H54 (cell line): ENCODE results near the gene EMP1.

Source experiments
- DNase-seq: peaks from one replicate; pipeline ENCODE4 v3.0.0; 2011; ENCODE audit warnings: low spot score, mixed read lengths; ENCODE audit not compliant: insufficient read length
- FAIRE-seq: peaks from 3 replicates; lab custom pipeline; 2011; peaks lifted over from hg19 to GRCh38; lab: Jason Lieb, UNC
- POLR2A ChIP-seq: IDR thresholded peaks from 2 replicates; pipeline ENCODE4 v1.6.1; 2011; ENCODE audit warnings: low read depth, mild to moderate bottlenecking, low read length

EMP1 gene

GRCh38 chr12:13210236-13211190 lies 14.0 kb downstream of the EMP1 start:
- FAIRE-seq (no peak), DNase-seq (no peak)
- TF ChIP-seq POLR2A = no peak

GRCh38 chr12:13211191-13211858 lies 14.8 kb downstream of the EMP1 start:
- no peak for TF ChIP-seq POLR2A
- FAIRE-seq (no peak), DNase-seq (no peak)

- peak; percentile 23 for FAIRE-seq
- no peak for TF ChIP-seq POLR2A
- DNase-seq = no peak
Measured at GRCh38 chr12:13211859-13212664, 15.5 kb downstream of the EMP1 start.

GRCh38 chr12:13215056-13215455 lies 18.5 kb downstream of the EMP1 start:
- no peak for FAIRE-seq
- TF ChIP-seq POLR2A = no peak
- DNase-seq = no peak

- DNase-seq (no peak), FAIRE-seq (no peak)
- TF ChIP-seq POLR2A = no peak
Measured at GRCh38 chr12:13218641-13219040, 22.1 kb downstream of the EMP1 start.

GRCh38 chr12:13219320-13219719 lies 22.8 kb downstream of the EMP1 start:
- DNase-seq (no peak), FAIRE-seq (no peak)
- TF ChIP-seq POLR2A = no peak

- FAIRE-seq = no peak
- no peak for DNase-seq
- TF ChIP-seq POLR2A = no peak
Measured at GRCh38 chr12:13220838-13221237, 24.3 kb downstream of the EMP1 start.

GRCh38 chr12:13222076-13222475 lies 25.6 kb downstream of the EMP1 start:
- FAIRE-seq = peak; percentile 66
- TF ChIP-seq POLR2A = no peak
- no peak for DNase-seq

GRCh38 chr12:13223179-13223804 lies 26.8 kb downstream of the EMP1 start:
- DNase-seq (no peak), FAIRE-seq (no peak)
- no peak for TF ChIP-seq POLR2A

GRCh38 chr12:13223941-13224340 lies 27.4 kb downstream of the EMP1 start:
- no peak for TF ChIP-seq POLR2A
- FAIRE-seq (no peak), DNase-seq (no peak)

GRCh38 chr12:13227191-13227590 lies 30.7 kb downstream of the EMP1 start:
- FAIRE-seq = no peak
- TF ChIP-seq POLR2A = no peak
- no peak for DNase-seq

GRCh38 chr12:13228579-13228978 lies 32.1 kb downstream of the EMP1 start:
- FAIRE-seq (no peak), DNase-seq (no peak)
- no peak for TF ChIP-seq POLR2A

- TF ChIP-seq POLR2A = no peak
- no peak for DNase-seq
- no peak for FAIRE-seq
Measured at GRCh38 chr12:13229504-13229903, 33.0 kb downstream of the EMP1 start.

GRCh38 chr12:13230500-13230899 lies 34.0 kb downstream of the EMP1 start:
- DNase-seq (no peak), FAIRE-seq (no peak)
- no peak for TF ChIP-seq POLR2A
